Breast epithelium (tissue), 4 donors: ENCODE measurements around the gene ARMH4. TPM values are rescaled to one million over a fixed set of nuclear protein-coding genes. Genes with fewer than 3 reads are reported as not detected.

Experiments used
- DNase-seq, 2 donors: peaks; one replicate each; pipeline ENCODE4 v3.0.0-alpha.2; 2019; ENCODE audit warnings: low spot score in 2 of 2
- H3K27ac ChIP-seq, 2 donors: fragments of 200-600 bp; sonication (generic) in 1 of 2; one replicate each; pipeline ENCODE4 v1.5.1; 2016 to 2019; ENCODE audit warnings: mild to moderate bottlenecking in 1 of 2
- H3K27me3 ChIP-seq, 2 donors: fragments of 200-600 bp; sonication (generic) in 1 of 2; one replicate each; pipeline versions ENCODE4 v1.5.1 to v1.6.0; 2017 to 2019; ENCODE audit warnings: control low read depth in 1 of 2, mild to moderate bottlenecking in 1 of 2
- H3K36me3 ChIP-seq: fragments of 200-600 bp; one replicate; pipeline ENCODE4 v1.5.1; 2019
- H3K4me1 ChIP-seq, 2 donors: fragments of 200-600 bp; sonication (generic); one replicate each; pipeline ENCODE4 v1.5.1; 2016 to 2019; ENCODE audit warnings: control low read depth in 1 of 2
- H3K4me3 ChIP-seq, 3 donors: fragments of 200-600 bp; sonication (generic); 1 replicate in 2 of 3; 2 replicates in 1 of 3; pipeline ENCODE4 v1.5.1; 2016 to 2019; ENCODE audit warnings: mild to moderate bottlenecking in 3 of 3, moderate library complexity in 2 of 3
- H3K9me3 ChIP-seq, 2 donors: fragments of 200-600 bp; sonication (generic) in 1 of 2; one replicate each; pipeline ENCODE4 v1.5.1; 2016 to 2019; ENCODE audit warnings: control low read depth in 1 of 2
- POLR2A ChIP-seq: fragments of 450-650 bp; IDR thresholded peaks from one replicate; pipeline ENCODE4 v1.6.1; 2016; ENCODE audit warnings: antibody characterized with exemption, mild to moderate bottlenecking, moderate library complexity
- POLR2AphosphoS5 ChIP-seq, 3 donors: sonication (generic); formaldehyde crosslinking; IDR thresholded peaks; one replicate each; pipeline ENCODE4 v1.6.1; 2017; ENCODE audit warnings: antibody characterized with exemption in 3 of 3
- intact Hi-C: fragments of 100-400 bp; cut with DNase I; formaldehyde crosslinking; loops from one replicate; pipeline ENCODE4 v1.15.1; 2023; ENCODE audit warnings: low total_unique reads
- total RNA-seq, 3 donors: library from RNA; depleted of rRNA; stranded (reverse); fragments of >200 nt; gene quantifications; one replicate each; pipeline ENCODE4 v1.1.0, GENCODE V29; 2016
- TF ChIP-seq, protein P1 (sequence below), 3 donors: fragments of 450-650 bp; IDR thresholded peaks; one replicate each; pipeline ENCODE4 v1.5.1; 2016 to 2017; ENCODE audit warnings: antibody characterized with exemption in 3 of 3, mild to moderate bottlenecking in 3 of 3, moderate library complexity in 3 of 3

ARMH4 gene
- total RNA-seq, 3 donors from 2014 or later: 3.9 to 6.4 (median 5.4) TPM

DNA sequence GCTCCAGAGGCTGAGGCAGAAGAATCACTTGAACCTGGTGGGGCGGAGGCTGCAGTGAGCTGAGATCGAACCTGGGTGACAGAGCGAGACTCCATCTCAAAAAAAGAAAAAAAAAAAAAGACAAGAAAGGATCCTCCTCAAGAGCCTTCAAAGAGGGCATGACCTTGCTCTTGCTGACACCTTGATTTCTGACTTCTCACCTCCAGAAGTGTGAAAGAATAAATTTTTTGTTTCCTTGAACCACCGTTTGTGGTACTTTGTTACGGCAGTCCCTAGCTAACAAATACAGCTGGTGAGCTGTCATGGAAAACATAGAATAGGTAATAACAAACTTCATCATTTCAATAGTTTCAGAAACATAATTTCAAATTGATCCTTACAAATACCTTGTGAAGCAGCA, 46.1 kb upstream of the ARMH4 start:
- TF ChIP-seq POLR2A (no peak), POLR2AphosphoS5 (IDR thresholded peaks at IDR 0.05) (no peak)
- TF ChIP-seq, protein P1, sequence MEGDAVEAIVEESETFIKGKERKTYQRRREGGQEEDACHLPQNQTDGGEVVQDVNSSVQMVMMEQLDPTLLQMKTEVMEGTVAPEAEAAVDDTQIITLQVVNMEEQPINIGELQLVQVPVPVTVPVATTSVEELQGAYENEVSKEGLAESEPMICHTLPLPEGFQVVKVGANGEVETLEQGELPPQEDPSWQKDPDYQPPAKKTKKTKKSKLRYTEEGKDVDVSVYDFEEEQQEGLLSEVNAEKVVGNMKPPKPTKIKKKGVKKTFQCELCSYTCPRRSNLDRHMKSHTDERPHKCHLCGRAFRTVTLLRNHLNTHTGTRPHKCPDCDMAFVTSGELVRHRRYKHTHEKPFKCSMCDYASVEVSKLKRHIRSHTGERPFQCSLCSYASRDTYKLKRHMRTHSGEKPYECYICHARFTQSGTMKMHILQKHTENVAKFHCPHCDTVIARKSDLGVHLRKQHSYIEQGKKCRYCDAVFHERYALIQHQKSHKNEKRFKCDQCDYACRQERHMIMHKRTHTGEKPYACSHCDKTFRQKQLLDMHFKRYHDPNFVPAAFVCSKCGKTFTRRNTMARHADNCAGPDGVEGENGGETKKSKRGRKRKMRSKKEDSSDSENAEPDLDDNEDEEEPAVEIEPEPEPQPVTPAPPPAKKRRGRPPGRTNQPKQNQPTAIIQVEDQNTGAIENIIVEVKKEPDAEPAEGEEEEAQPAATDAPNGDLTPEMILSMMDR (IDR thresholded peaks at IDR 0.05): no peak
- Histone ChIP-seq H3K27ac (no peak overlapping the region), H3K27me3 (no peaks in the 10 kb centered on the region), H3K36me3 (no peaks in the 10 kb centered on the region), H3K9me3 (no peaks in the 10 kb centered on the region), H3K4me3 (no peak overlapping the region), H3K4me1 (peaks cover 0 to 8% of the 10 kb centered on the region in 2 donors)
- intact Hi-C loops: no loop called here
- no peak for DNase-seq

DNA sequence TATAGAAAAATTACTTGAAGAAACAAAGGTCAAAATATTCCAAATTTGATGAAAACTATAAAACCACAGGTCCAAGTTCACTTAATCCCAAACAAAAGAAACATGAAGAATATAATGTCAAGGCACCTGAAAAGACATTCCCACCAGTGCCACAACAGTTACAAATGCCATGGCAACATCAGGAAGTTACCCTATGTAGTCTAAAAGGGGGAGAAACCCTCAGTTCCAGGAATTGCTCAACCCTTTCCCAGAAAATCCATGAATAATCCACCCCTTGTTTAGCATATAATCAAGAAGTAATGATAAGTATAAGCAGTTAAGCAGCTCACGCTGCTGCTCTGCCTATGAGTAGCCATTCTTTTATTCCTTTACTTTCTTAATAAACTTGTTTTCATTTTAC, 44.2 kb upstream of the ARMH4 start:
- TF ChIP-seq POLR2A: no peak
- no peak for TF ChIP-seq POLR2AphosphoS5 (IDR thresholded peaks at IDR 0.05)
- TF ChIP-seq, protein P1 (IDR thresholded peaks at IDR 0.05): no peak
- Histone ChIP-seq H3K36me3 (no peaks in the 10 kb centered on the region), H3K4me1 (peaks cover 0 to 5% of the 10 kb centered on the region in 2 donors), H3K27me3 (no peaks in the 10 kb centered on the region), H3K9me3 (no peaks in the 10 kb centered on the region), H3K27ac (no peak overlapping the region), H3K4me3 (no peak overlapping the region)
- intact Hi-C loops: no loop called here
- no peak for DNase-seq

DNA sequence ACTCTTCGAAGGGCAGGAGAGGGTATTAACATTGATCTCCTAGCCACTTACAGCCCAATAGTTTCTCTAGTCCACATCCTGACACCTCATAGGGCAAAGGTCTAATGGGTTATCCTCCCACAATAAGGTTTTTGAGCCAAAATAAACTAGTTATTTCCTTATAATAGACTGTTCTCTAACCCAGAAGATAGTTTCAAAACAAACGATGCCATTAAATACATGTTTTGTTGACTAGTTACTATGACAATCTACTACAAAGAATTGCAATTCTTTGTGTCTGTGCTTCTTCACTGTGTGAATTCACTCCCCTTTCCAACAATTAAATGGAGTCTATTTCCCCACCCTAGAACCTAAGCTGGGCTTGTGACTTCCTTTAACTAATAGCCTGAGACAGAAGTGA, 41.5 kb upstream of the ARMH4 start:
- no peak overlapping the region for H3K4me3 ChIP-seq
- TF ChIP-seq POLR2AphosphoS5 (IDR thresholded peaks at IDR 0.05) (no peak), POLR2A (no peak)
- TF ChIP-seq, protein P1 (IDR thresholded peaks at IDR 0.05): no peak
- H3K36me3 ChIP-seq: no peaks in the 10 kb centered on the region
- intact Hi-C loops: no loop called here
- no peak for DNase-seq
- no peaks in the 10 kb centered on the region for H3K9me3 ChIP-seq
- peak overlapping the region in 1 of 2 donors; percentile 4 for H3K27ac ChIP-seq
- H3K4me1 ChIP-seq: no peaks in the 10 kb centered on the region
- no peaks in the 10 kb centered on the region for H3K27me3 ChIP-seq

DNA sequence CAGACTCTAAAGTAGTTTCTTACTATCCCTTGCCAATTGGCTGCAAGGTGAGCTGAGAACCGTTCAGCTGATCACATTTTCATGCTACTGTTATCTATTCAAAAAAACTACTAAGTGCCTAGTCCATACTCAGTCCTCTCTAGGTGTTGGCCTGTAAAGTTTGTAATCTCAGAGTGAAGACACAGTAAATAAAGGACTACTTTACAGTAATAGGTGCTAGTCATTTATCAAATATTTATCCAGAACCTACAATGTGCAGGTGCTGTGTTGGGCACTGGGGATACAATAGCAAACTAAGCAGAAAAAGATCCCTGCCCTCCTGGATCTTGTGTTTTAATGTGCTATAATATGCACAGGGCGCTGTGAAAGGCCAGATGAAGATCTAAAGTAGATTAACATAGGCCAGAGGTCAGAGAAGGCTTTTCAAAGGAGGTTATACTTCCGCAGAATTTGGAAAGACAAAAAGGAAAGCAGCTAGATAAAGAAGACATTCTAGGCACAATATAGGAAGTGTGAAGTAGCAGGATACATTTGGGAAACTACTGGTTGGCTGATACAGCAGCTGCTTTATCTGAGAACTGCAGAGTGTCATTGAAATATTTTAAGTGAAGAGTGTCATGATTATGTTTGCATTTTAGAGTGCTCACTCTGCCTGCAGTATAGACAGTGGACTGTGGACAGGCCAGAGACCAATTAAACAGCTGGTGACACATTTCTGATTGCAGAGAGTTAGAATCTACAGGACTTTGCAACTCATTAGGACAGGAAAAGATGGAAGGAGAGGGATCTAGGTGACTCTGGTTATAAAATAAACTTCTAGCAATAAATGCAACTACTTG, 40.0 kb upstream of the ARMH4 start:
- H3K4me1 ChIP-seq: no peaks in the 10 kb centered on the region
- H3K27ac ChIP-seq: no peak overlapping the region
- DNase-seq: no peak
- H3K36me3 ChIP-seq: no peaks in the 10 kb centered on the region
- H3K9me3 ChIP-seq: no peaks in the 10 kb centered on the region
- no peak overlapping the region for H3K4me3 ChIP-seq
- H3K27me3 ChIP-seq: peaks cover 0 to 4% of the 10 kb centered on the region in 2 donors
- intact Hi-C loops: no loop called here
- TF ChIP-seq POLR2A: no peak
- TF ChIP-seq, protein P1 (IDR thresholded peaks at IDR 0.05): no peak
- TF ChIP-seq POLR2AphosphoS5 (IDR thresholded peaks at IDR 0.05): no peak

DNA sequence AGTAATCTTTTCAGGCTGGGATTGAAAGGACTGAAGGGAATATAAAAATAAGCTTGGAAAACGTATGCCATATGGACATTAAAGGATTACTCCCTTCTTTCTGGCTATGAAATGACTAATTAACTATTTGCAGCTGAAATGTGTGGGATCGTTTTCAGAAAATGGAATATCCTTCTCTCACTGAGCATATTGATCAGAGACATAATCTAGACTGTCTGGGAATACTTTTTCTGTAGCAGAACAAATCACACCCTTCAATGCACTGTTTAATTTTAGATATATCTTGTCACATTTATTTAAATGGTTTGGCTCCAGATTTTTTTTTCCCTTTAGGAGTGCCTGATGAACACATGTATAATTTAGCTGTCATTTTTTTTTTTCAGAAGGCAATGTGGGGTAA, 37.2 kb upstream of the ARMH4 start:
- no peaks in the 10 kb centered on the region for H3K4me1 ChIP-seq
- intact Hi-C loops: no loop called here
- H3K27ac ChIP-seq: no peak overlapping the region
- H3K9me3 ChIP-seq: no peaks in the 10 kb centered on the region
- no peaks in the 10 kb centered on the region for H3K36me3 ChIP-seq
- H3K4me3 ChIP-seq: no peak overlapping the region
- DNase-seq: no peak
- peaks cover 0 to 4% of the 10 kb centered on the region in 2 donors for H3K27me3 ChIP-seq
- TF ChIP-seq, protein P1 (IDR thresholded peaks at IDR 0.05): no peak
- TF ChIP-seq POLR2A: no peak
- TF ChIP-seq POLR2AphosphoS5 (IDR thresholded peaks at IDR 0.05): no peak
